ENCODE results near the gene OR1F1.

GRCh38 chr16:3183445-3184139, 4.4 kb upstream of the OR1F1 start:
- TF ChIP-seq MAX (CRISPR knock-in tag; IDR thresholded peaks at IDR 0.05) (no peak), CTCF (IDR thresholded peaks at IDR 0.05) (no peak), JUN (CRISPR knock-in tag; IDR thresholded peaks at IDR 0.05) (no peak), ZNF512 (CRISPR knock-in tag; IDR thresholded peaks at IDR 0.05; ENCODE audit: borderline replicate concordance) (no peak), CBFB (CRISPR knock-in tag; IDR thresholded peaks at IDR 0.05; ENCODE audit: low read depth) (no peak), ATF2 (CRISPR knock-in tag; IDR thresholded peaks at IDR 0.05; ENCODE audit: borderline replicate concordance, low read depth) (no peak), TCF7 (CRISPR knock-in tag; IDR thresholded peaks at IDR 0.05; ENCODE audit: low read depth) (no peak), NR3C1 (CRISPR knock-in tag; conservative IDR thresholded peaks at IDR 0.05; ENCODE audit: low read depth) (no peak), SMAD3 (CRISPR knock-in tag; IDR thresholded peaks at IDR 0.05; ENCODE audit: borderline replicate concordance) (no peak), NFYB (CRISPR knock-in tag; conservative IDR thresholded peaks at IDR 0.05; ENCODE audit: low read depth) (no peak), SP1 (CRISPR knock-in tag; conservative IDR thresholded peaks at IDR 0.05) (no peak), ESRRA (CRISPR knock-in tag; IDR thresholded peaks at IDR 0.05; ENCODE audit: borderline replicate concordance) (no peak), USF2 (CRISPR knock-in tag; IDR thresholded peaks at IDR 0.05) (no peak)

All from WTC11 (cell line).